Liver (tissue), 2 donors: ENCODE data around the gene CAMSAP1.
"Not testable (repeated sequence)": the region's sequence is repeated elsewhere in the genome, so short reads cannot be mapped to it uniquely, and the experiment has no call there.

ENCODE experiments used
- GABPA ChIP-seq, 2 donors: IDR thresholded peaks in 1 of 2; conservative IDR thresholded peaks in 1 of 2; 2 replicates each; pipeline ENCODE4 v1.6.1; 2016; ENCODE audit warnings: antibody characterized with exemption in 2 of 2, mild to moderate bottlenecking in 1 of 2, moderate library complexity in 1 of 2
- TF ChIP-seq, protein P1 (sequence below): IDR thresholded peaks from 2 replicates; pipeline ENCODE4 v1.6.1; 2016; ENCODE audit warnings: antibody characterized with exemption
- donor health status: healthy.

DNA sequence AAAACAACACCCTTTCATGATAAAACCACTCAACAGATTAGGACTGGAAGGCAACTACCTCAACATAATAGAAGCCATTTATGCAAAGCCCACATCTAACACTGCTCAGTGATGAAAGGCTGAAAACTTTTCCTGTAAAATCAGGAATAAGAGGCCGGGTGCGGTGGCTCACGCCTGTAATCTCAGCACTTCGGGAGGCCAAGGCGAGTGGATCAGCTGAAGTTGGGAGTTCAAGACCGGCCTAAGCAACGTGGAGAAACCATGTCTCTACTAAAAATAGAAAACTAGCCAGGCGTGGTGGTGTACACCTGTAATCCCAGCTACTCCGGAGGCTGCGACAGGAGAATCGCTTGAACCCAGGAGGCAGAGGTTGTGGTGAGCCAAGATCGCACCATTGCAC is 8.9 kb upstream of the CAMSAP1 start:
- TF ChIP-seq, protein P1, sequence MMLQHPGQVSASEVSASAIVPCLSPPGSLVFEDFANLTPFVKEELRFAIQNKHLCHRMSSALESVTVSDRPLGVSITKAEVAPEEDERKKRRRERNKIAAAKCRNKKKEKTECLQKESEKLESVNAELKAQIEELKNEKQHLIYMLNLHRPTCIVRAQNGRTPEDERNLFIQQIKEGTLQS = not testable (repeated sequence)
- TF ChIP-seq GABPA (IDR thresholded peaks at IDR 0.05 in 1 of 2, conservative IDR thresholded peaks at IDR 0.05 in 1 of 2) = not testable (repeated sequence)
